ENCODE results near the gene USP40.

- TF ChIP-seq JUND (IDR thresholded peaks at IDR 0.05; ENCODE audit: low read depth, low read length) (no peak), SRF (IDR thresholded peaks at IDR 0.05; ENCODE audit: low read depth in 2 of 2, low read length in 2 of 2) (no peak), CREB1 (IDR thresholded peaks at IDR 0.05; ENCODE audit: low read depth) (no peak), FOXK2 (IDR thresholded peaks at IDR 0.05) (no peak), POLR2AphosphoS5 (IDR thresholded peaks at IDR 0.05; ENCODE audit: low read length) (no peak), DPF2 (IDR thresholded peaks at IDR 0.05) (no peak), MXI1 (IDR thresholded peaks at IDR 0.05; ENCODE audit: low read depth, low read length) (no peak), POLR2A (IDR thresholded peaks at IDR 0.05; ENCODE audit: low read depth, low read length) (no peak; the same call in 1 of the 2 replicates)
- TF ChIP-seq, protein P1, sequence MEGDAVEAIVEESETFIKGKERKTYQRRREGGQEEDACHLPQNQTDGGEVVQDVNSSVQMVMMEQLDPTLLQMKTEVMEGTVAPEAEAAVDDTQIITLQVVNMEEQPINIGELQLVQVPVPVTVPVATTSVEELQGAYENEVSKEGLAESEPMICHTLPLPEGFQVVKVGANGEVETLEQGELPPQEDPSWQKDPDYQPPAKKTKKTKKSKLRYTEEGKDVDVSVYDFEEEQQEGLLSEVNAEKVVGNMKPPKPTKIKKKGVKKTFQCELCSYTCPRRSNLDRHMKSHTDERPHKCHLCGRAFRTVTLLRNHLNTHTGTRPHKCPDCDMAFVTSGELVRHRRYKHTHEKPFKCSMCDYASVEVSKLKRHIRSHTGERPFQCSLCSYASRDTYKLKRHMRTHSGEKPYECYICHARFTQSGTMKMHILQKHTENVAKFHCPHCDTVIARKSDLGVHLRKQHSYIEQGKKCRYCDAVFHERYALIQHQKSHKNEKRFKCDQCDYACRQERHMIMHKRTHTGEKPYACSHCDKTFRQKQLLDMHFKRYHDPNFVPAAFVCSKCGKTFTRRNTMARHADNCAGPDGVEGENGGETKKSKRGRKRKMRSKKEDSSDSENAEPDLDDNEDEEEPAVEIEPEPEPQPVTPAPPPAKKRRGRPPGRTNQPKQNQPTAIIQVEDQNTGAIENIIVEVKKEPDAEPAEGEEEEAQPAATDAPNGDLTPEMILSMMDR (IDR thresholded peaks at IDR 0.05 in 2 of 3, conservative IDR thresholded peaks at IDR 0.05 in 1 of 3; ENCODE audit: control insufficient read depth in 2 of 3, extremely low read depth in 1 of 3, insufficient read depth in 1 of 3, low read depth in 3 of 3, low read length in 3 of 3): no peak
Measured at GRCh38 chr2:233441161-233442027, 125.2 kb downstream of the USP40 start.

All from GM12878 (cell line).